MM.1S (cell line): ENCODE measurements around the gene TMEM163.

Experiments
- DNase-seq: peaks from one replicate; pipeline ENCODE4 v3.0.0-alpha.2; 2015
- H2AFZ ChIP-seq: fragments of 300-600 bp; sonication (generic); 2 replicates; pipeline ENCODE4 v1.6.0; 2016; ENCODE audit warnings: antibody characterized with exemption, low read length
- H3F3A ChIP-seq: fragments of 300-600 bp; sonication (generic); 2 replicates; pipeline ENCODE4 v1.6.1; 2016; ENCODE audit warnings: mild to moderate bottlenecking, antibody characterized with exemption, low read length, moderate library complexity, mixed read lengths; ENCODE audit not compliant: insufficient read depth
- H3K27ac ChIP-seq: fragments of 300-600 bp; sonication (generic); 2 replicates; pipeline ENCODE4 v1.5.1; 2016; ENCODE audit warnings: mild to moderate bottlenecking, low read length
- H3K27me3 ChIP-seq: fragments of 300-600 bp; sonication (generic); replicated peaks from 2 replicates; pipeline ENCODE4 v1.6.0; 2016; ENCODE audit warnings: low read length; ENCODE audit not compliant: insufficient read depth
- H3K36me3 ChIP-seq: fragments of 300-600 bp; sonication (generic); replicated peaks from 2 replicates; pipeline ENCODE4 v1.6.1; 2016; ENCODE audit warnings: mild to moderate bottlenecking, low read length, mixed read lengths; ENCODE audit not compliant: insufficient read depth
- H3K4me1 ChIP-seq: fragments of 300-600 bp; sonication (generic); 2 replicates; pipeline ENCODE4 v1.6.1; 2016; ENCODE audit warnings: low read length, mixed read lengths
- H3K4me2 ChIP-seq: fragments of 300-600 bp; sonication (generic); 2 replicates; pipeline ENCODE4 v1.6.0; 2016; ENCODE audit warnings: low read depth, low read length
- H3K4me3 ChIP-seq: fragments of 300-600 bp; sonication (generic); 2 replicates; pipeline ENCODE4 v1.5.1; 2016; ENCODE audit warnings: low read length, mixed read lengths
- H3K79me2 ChIP-seq: fragments of 300-600 bp; sonication (generic); 2 replicates; pipeline ENCODE4 v1.6.1; 2016; ENCODE audit warnings: mixed run types, low read length, mixed read lengths
- H3K9ac ChIP-seq: fragments of 300-600 bp; sonication (generic); 2 replicates; pipeline ENCODE4 v1.6.1; 2016; ENCODE audit warnings: low read length, mixed read lengths
- H3K9me2 ChIP-seq: fragments of 300-600 bp; sonication (generic); replicated peaks from 2 replicates; pipeline ENCODE4 v1.6.1; 2016; ENCODE audit warnings: mild to moderate bottlenecking, low read length, mixed read lengths; ENCODE audit not compliant: insufficient read depth
- H3K9me3 ChIP-seq: fragments of 300-600 bp; sonication (generic); replicated peaks from 2 replicates; pipeline ENCODE4 v1.6.1; 2016; ENCODE audit warnings: mild to moderate bottlenecking, low read length, mixed read lengths; ENCODE audit not compliant: insufficient read depth
- H4K20me1 ChIP-seq: fragments of 300-600 bp; sonication (generic); 2 replicates; pipeline ENCODE4 v1.6.1; 2016; ENCODE audit warnings: mild to moderate bottlenecking, low read length, moderate library complexity, mixed read lengths; ENCODE audit not compliant: insufficient read depth
- CTCF ChIP-seq: fragments of 300-600 bp; sonication (generic); IDR thresholded peaks from 2 replicates; pipeline ENCODE4 v1.5.1; 2016; ENCODE audit warnings: antibody characterized with exemption, low read length, mixed read lengths
- EZH2 ChIP-seq: fragments of 300-600 bp; sonication (generic); optimal IDR thresholded peaks from 2 replicates; pipeline ENCODE3; 2017; ENCODE audit warnings: low read depth, mild to moderate bottlenecking, antibody characterized with exemption, low read length, mixed read lengths
- EZH2phosphoT487 ChIP-seq: fragments of 300-600 bp; sonication (generic); IDR thresholded peaks from 2 replicates; pipeline ENCODE4 v1.6.1; 2018; ENCODE audit warnings: antibody characterized with exemption, low read length

The TMEM163 gene

DNA sequence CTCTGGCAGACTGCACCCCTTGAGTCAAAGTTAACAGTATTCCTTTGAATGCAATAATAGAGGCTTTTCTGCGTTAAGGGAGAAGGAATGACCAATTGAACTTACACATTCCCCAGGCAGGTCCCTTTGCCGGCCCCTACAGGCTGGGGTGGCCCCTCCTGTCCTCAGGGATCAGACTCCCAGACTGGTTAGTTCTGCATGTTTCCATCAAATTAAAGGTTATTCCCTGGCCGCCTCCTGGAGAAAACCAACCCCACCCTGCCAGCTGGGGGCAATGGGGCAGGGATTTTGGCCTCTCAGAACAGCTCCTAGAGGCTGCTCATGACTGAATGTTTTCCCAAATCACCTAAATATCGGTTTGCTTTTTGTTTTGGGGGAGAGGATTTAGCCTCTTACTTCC is 265.3 kb downstream of the TMEM163 start:
- H3K79me2 ChIP-seq = no peaks in the 10 kb centered on the region
- H3K4me1 ChIP-seq = no peaks in the 10 kb centered on the region
- H3K36me3 ChIP-seq = 0 out of 2 replicates have a peak, but pooled peaks cover 5% of the 10 kb centered on the region
- H4K20me1 ChIP-seq = no peaks in the 10 kb centered on the region
- H3K4me3 ChIP-seq = no peak overlapping the region
- no peak overlapping the region for H3K27ac ChIP-seq
- no peaks in the 10 kb centered on the region for H3K9me2 ChIP-seq
- H3K9me3 ChIP-seq = no peaks in the 10 kb centered on the region
- H2AFZ ChIP-seq = no peak overlapping the region
- DNase-seq = no peak
- no peaks in the 10 kb centered on the region for H3K27me3 ChIP-seq
- no peak for TF ChIP-seq EZH2phosphoT487
- no peak for TF ChIP-seq CTCF
- no peak for TF ChIP-seq EZH2
- no peak overlapping the region for H3K9ac ChIP-seq
- no peaks in the 10 kb centered on the region for H3F3A ChIP-seq
- H3K4me2 ChIP-seq = no peak overlapping the region

- Histone ChIP-seq H3K4me1 (no peaks in the 10 kb centered on the region), H2AFZ (no peak overlapping the region), H3K9ac (no peak overlapping the region), H4K20me1 (no peaks in the 10 kb centered on the region), H3F3A (no peaks in the 10 kb centered on the region), H3K9me2 (no peaks in the 10 kb centered on the region), H3K79me2 (no peaks in the 10 kb centered on the region), H3K4me2 (no peak overlapping the region), H3K27ac (no peak overlapping the region), H3K27me3 (no peaks in the 10 kb centered on the region), H3K36me3 (0 out of 2 replicates have a peak, but pooled peaks cover 5% of the 10 kb centered on the region), H3K9me3 (no peaks in the 10 kb centered on the region), H3K4me3 (no peak overlapping the region)
- no peak for TF ChIP-seq EZH2
- no peak for TF ChIP-seq EZH2phosphoT487
- no peak for TF ChIP-seq CTCF
- DNase-seq = no peak
These were observed 266.6 kb downstream of the TMEM163 start for GRCh38 chr2:134452042-134452733.

DNA sequence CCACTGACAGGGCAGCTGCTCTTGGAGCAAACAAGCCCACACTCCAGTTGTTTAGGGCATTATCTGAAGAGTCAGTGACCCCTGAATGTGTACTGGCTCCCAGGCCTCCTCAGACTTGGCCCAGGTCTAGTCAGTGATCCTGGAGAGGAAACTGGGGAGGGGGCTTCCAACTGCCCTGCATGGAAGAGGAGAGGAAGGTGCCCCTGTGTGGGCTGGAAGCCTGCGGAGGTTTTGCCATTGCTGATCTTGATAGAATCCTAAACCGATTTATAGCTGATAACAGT is 267.5 kb downstream of the TMEM163 start:
- H3K4me1 ChIP-seq = no peaks in the 10 kb centered on the region
- 0 out of 2 replicates have a peak, but pooled peaks cover 5% of the 10 kb centered on the region for H3K36me3 ChIP-seq
- no peaks in the 10 kb centered on the region for H4K20me1 ChIP-seq
- H3K4me2 ChIP-seq = no peak overlapping the region
- DNase-seq = no peak
- H2AFZ ChIP-seq = no peak overlapping the region
- no peak for TF ChIP-seq EZH2phosphoT487
- no peak for TF ChIP-seq EZH2
- no peak for TF ChIP-seq CTCF
- no peaks in the 10 kb centered on the region for H3K27me3 ChIP-seq
- H3K4me3 ChIP-seq = no peak overlapping the region
- H3K79me2 ChIP-seq = no peaks in the 10 kb centered on the region
- H3K27ac ChIP-seq = no peak overlapping the region
- H3F3A ChIP-seq = no peaks in the 10 kb centered on the region
- no peak overlapping the region for H3K9ac ChIP-seq
- no peaks in the 10 kb centered on the region for H3K9me2 ChIP-seq
- no peaks in the 10 kb centered on the region for H3K9me3 ChIP-seq
